SK-N-SH (cell line): ENCODE results near the gene ATIC.

Source experiments
- CTCF ChIP-seq: fragments of 200-600 bp; sonication (generic); IDR thresholded peaks from 2 replicates; pipeline ENCODE4 v1.6.1; 2017; ENCODE audit warnings: antibody characterized with exemption, mild to moderate bottlenecking, moderate library complexity
- EP300 ChIP-seq, 2 experiments: IDR thresholded peaks; 2 replicates each; pipeline versions ENCODE4 v1.4.0 to v1.6.1; 2012; ENCODE audit warnings: borderline replicate concordance in 1 of 2, low read depth in 1 of 2, low read length in 1 of 2
- EZH2phosphoT487 ChIP-seq: fragments of 200-600 bp; sonication (generic); IDR thresholded peaks from 2 replicates; pipeline ENCODE4 v1.6.1; 2017; ENCODE audit warnings: low read depth, mixed run types, mild to moderate bottlenecking, antibody characterized with exemption, moderate library complexity, borderline replicate concordance
- JUND ChIP-seq: IDR thresholded peaks from 2 replicates; pipeline ENCODE4 v1.4.0; 2012
- POLR2AphosphoS5 ChIP-seq: IDR thresholded peaks from 2 replicates; pipeline ENCODE4 v1.6.1; 2012; ENCODE audit warnings: low read depth, low read length
- REST ChIP-seq: IDR thresholded peaks from 2 replicates; pipeline ENCODE4 v1.6.1; 2012; ENCODE audit warnings: mild to moderate bottlenecking, low read depth, low read length, moderate library complexity
- YY1 ChIP-seq: IDR thresholded peaks from 2 replicates; pipeline ENCODE4 v1.4.0; 2012; ENCODE audit warnings: low read depth, mild to moderate bottlenecking
- ZBTB33 ChIP-seq: IDR thresholded peaks from 2 replicates; pipeline ENCODE4 v1.4.0; 2012; ENCODE audit warnings: low read depth, borderline replicate concordance

GRCh38 chr2:215332872-215333595, 21.2 kb downstream of the ATIC start:
- no peak for TF ChIP-seq EP300 (IDR thresholded peaks at IDR 0.05; ENCODE audit: borderline replicate concordance in 1 of 2, low read depth in 1 of 2, low read length in 1 of 2)
- no peak for TF ChIP-seq CTCF
- no peak for TF ChIP-seq ZBTB33
- no peak for TF ChIP-seq REST
- no peak for TF ChIP-seq POLR2AphosphoS5
- TF ChIP-seq YY1 = no peak
- TF ChIP-seq JUND = no peak
- no peak for TF ChIP-seq EZH2phosphoT487
